SK-N-SH (cell line): Measurements from ENCODE around the gene DDX31. TPM values are rescaled to one million over a fixed set of nuclear protein-coding genes. Genes with fewer than 3 reads are reported as not detected.

Experiments used
- CTCF ChIA-PET: fragments of 300-600, 350-600 bp; formaldehyde crosslinking; extraction: SDS; loops from one replicate; lab custom pipeline; 2021; lab: Yijun Ruan, JAX
- POLR2A ChIA-PET: fragments of 350-600 bp; sonication (Branson Sonifier 250); formaldehyde crosslinking; extraction: SDS; loops from one replicate; lab custom pipeline; 2020; ENCODE audit warnings: antibody characterized with exemption, inconsistent platforms; lab: Yijun Ruan, JAX
- DNase-seq: peaks from one replicate; pipeline ENCODE4 v3.0.0; 2012
- H2AFZ ChIP-seq: fragments of 200-600 bp; sonication (generic); 2 replicates; pipeline ENCODE4 v1.8.1; 2016; ENCODE audit warnings: antibody characterized with exemption, mild to moderate bottlenecking, low read depth
- H3F3A ChIP-seq: fragments of 200-600 bp; sonication (generic); replicated peaks from 2 replicates; pipeline ENCODE3; 2016; ENCODE audit warnings: antibody characterized with exemption, mild to moderate bottlenecking; ENCODE audit not compliant: insufficient read depth
- H3K27ac ChIP-seq, 2 experiments: fragments of 200-500 bp in 1 of 2; fragments of 200-600 bp in 1 of 2; sonication (Bioruptor generic) in 1 of 2; sonication (generic), shearing (Covaris generic) in 1 of 2; 2 replicates each; pipeline versions ENCODE4 v1.5.1 to v1.6.1; 2014 to 2016; ENCODE audit warnings: low read depth in 2 of 2, inconsistent platforms in 1 of 2, low read length in 1 of 2, mild to moderate bottlenecking in 1 of 2, mixed read lengths in 1 of 2
- H3K27me3 ChIP-seq: fragments of 200-600 bp; sonication (generic), shearing (Covaris generic); 2 replicates; pipeline ENCODE4 v1.6.1; 2016; ENCODE audit warnings: mixed run types; ENCODE audit not compliant: insufficient read depth
- H3K36me3 ChIP-seq, 2 experiments: fragments of 200-500 bp in 1 of 2; fragments of 200-600 bp in 1 of 2; sonication (Bioruptor generic) in 1 of 2; sonication (generic) in 1 of 2; replicated peaks in 1 of 2; 2 replicates each; pipeline versions ENCODE3 to v1.5.1; 2014 to 2016; ENCODE audit warnings: low read length in 1 of 2, mild to moderate bottlenecking in 1 of 2; ENCODE audit not compliant: insufficient read depth in 2 of 2, control insufficient read depth in 1 of 2
- H3K4me1 ChIP-seq, 2 experiments: fragments of 200-500 bp in 1 of 2; fragments of 200-600 bp in 1 of 2; sonication (Bioruptor generic) in 1 of 2; sonication (generic), shearing (Covaris generic) in 1 of 2; 2 replicates each; pipeline versions ENCODE4 v1.5.1 to v1.6.1; 2014 to 2016; ENCODE audit warnings: low read depth in 1 of 2, low read length in 1 of 2, mixed run types in 1 of 2; ENCODE audit not compliant: insufficient read depth in 2 of 2, control insufficient read depth in 1 of 2
- H3K4me2 ChIP-seq: fragments of 200-600 bp; sonication (generic), shearing (Covaris generic); 2 replicates; pipeline ENCODE4 v1.6.1; 2017; ENCODE audit warnings: mixed run types
- H3K4me3 ChIP-seq, 2 experiments: fragments of 200-500 bp in 1 of 2; fragments of 200-600 bp in 1 of 2; sonication (Bioruptor generic) in 1 of 2; sonication (generic), shearing (Covaris generic) in 1 of 2; 2 replicates each; pipeline versions ENCODE4 v1.5.1 to v1.8.1; 2014 to 2016; ENCODE audit warnings: low read depth in 2 of 2, inconsistent platforms in 1 of 2, low read length in 1 of 2, mild to moderate bottlenecking in 1 of 2, mixed read lengths in 1 of 2, moderate library complexity in 1 of 2
- H3K79me2 ChIP-seq: fragments of 200-600 bp; sonication (generic); 2 replicates; pipeline ENCODE4 v1.8.1; 2017; ENCODE audit warnings: mild to moderate bottlenecking; ENCODE audit not compliant: insufficient read depth
- H3K9ac ChIP-seq: fragments of 200-600 bp; sonication (generic); 2 replicates; pipeline ENCODE4 v1.6.1; 2017; ENCODE audit warnings: mixed run types
- H3K9me2 ChIP-seq: fragments of 200-600 bp; sonication (generic); 2 replicates; pipeline ENCODE4 v1.6.1; 2017; ENCODE audit warnings: mixed run types
- H3K9me3 ChIP-seq: fragments of 200-600 bp; sonication (generic); 2 replicates; pipeline ENCODE4 v1.6.1; 2017; ENCODE audit warnings: mixed run types, mild to moderate bottlenecking, moderate library complexity
- H4K20me1 ChIP-seq: fragments of 200-600 bp; sonication (generic); 2 replicates; pipeline ENCODE4 v1.6.1; 2017; ENCODE audit warnings: mild to moderate bottlenecking, mixed run types; ENCODE audit not compliant: insufficient read depth
- CHD2 ChIP-seq: fragments of 150-350 bp; IDR thresholded peaks from 2 replicates; pipeline ENCODE4 v1.6.1; 2018; ENCODE audit warnings: low read length; ENCODE audit not compliant: partially characterized antibody
- CTCF ChIP-seq: fragments of 200-600 bp; sonication (generic); IDR thresholded peaks from 2 replicates; pipeline ENCODE4 v1.6.1; 2017; ENCODE audit warnings: antibody characterized with exemption, mild to moderate bottlenecking, moderate library complexity
- ELF1 ChIP-seq: IDR thresholded peaks from 2 replicates; pipeline ENCODE4 v1.4.0; 2012
- FOSL2 ChIP-seq: IDR thresholded peaks from 2 replicates; pipeline ENCODE4 v1.4.0; 2012; ENCODE audit warnings: low read depth, mild to moderate bottlenecking, moderate library complexity, borderline replicate concordance
- GABPA ChIP-seq: IDR thresholded peaks from 2 replicates; pipeline ENCODE4 v1.4.0; 2012; ENCODE audit warnings: low read depth, mild to moderate bottlenecking
- MAX ChIP-seq: IDR thresholded peaks from 2 replicates; pipeline ENCODE4 v1.4.0; 2012; ENCODE audit warnings: low read depth
- MEF2A ChIP-seq: IDR thresholded peaks from 2 replicates; pipeline ENCODE4 v1.4.0; 2012; ENCODE audit warnings: low read depth, borderline replicate concordance
- NFIC ChIP-seq: IDR thresholded peaks from 2 replicates; pipeline ENCODE4 v1.4.0; 2012; ENCODE audit warnings: borderline replicate concordance
- NRF1 ChIP-seq: IDR thresholded peaks from 2 replicates; pipeline ENCODE4 v1.6.1; 2012; ENCODE audit warnings: low read depth, mild to moderate bottlenecking, low read length
- PBX3 ChIP-seq: IDR thresholded peaks from 2 replicates; pipeline ENCODE4; 2012
- POLR2AphosphoS5 ChIP-seq: IDR thresholded peaks from 2 replicates; pipeline ENCODE4 v1.6.1; 2012; ENCODE audit warnings: low read depth, low read length
- RCOR1 ChIP-seq: fragments of 150-350 bp; IDR thresholded peaks from 2 replicates; pipeline ENCODE4 v1.6.1; 2017; ENCODE audit warnings: antibody characterized with exemption, low read length
- SIN3A ChIP-seq: IDR thresholded peaks from 2 replicates; pipeline ENCODE4 v1.6.1; 2012; ENCODE audit warnings: low read depth, mild to moderate bottlenecking, low read length, moderate library complexity, borderline replicate concordance
- TAF1 ChIP-seq: IDR thresholded peaks from 2 replicates; pipeline ENCODE4 v1.6.1; 2012; ENCODE audit warnings: low read depth, mild to moderate bottlenecking, low read length, moderate library complexity, borderline replicate concordance
- TEAD4 ChIP-seq: IDR thresholded peaks from 2 replicates; pipeline ENCODE4 v1.4.0; 2012; ENCODE audit warnings: mild to moderate bottlenecking, borderline replicate concordance; ENCODE audit not compliant: insufficient read depth
- USF1 ChIP-seq: IDR thresholded peaks from 2 replicates; pipeline ENCODE4 v1.4.0; 2012; ENCODE audit warnings: low read depth, borderline replicate concordance
- YY1 ChIP-seq: IDR thresholded peaks from 2 replicates; pipeline ENCODE4 v1.4.0; 2012; ENCODE audit warnings: low read depth, mild to moderate bottlenecking
- WGBS: methylation state at CpG from one replicate; pipeline ENCODE4 v1.1.6; 2017; ENCODE audit warnings: low lambda C conversion rate; 5-methylcytosine and 5-hydroxymethylcytosine counted together
- polyA plus RNA-seq, 3 experiments: library from polyadenylated mRNA; depleted of rRNA; stranded (reverse); fragments of >200 nt; gene quantifications; 2 replicates each; pipeline ENCODE4 v1.2.3, GENCODE V29; 2012

DDX31 gene
- polyA plus RNA-seq, 1 of the 3 experiments (the other 2 are of a cell fraction) = 13.9 TPM

- Histone ChIP-seq H3K27ac (no peak overlapping the region), H3K27me3 (no peaks in the 10 kb centered on the region), H3F3A (peaks cover 6% of the 10 kb centered on the region), H4K20me1 (peaks cover 68% of the 10 kb centered on the region), H3K9me3 (no peaks in the 10 kb centered on the region), H3K4me3 (no peak overlapping the region), H3K9ac (no peak overlapping the region), H3K79me2 (peaks cover 89% of the 10 kb centered on the region), H3K9me2 (no peaks in the 10 kb centered on the region), H3K4me1 (peaks cover 0 to 12% of the 10 kb centered on the region in 2 experiments; a peak in 2 of 4 replicates), H2AFZ (no peak overlapping the region), H3K36me3 (peaks cover 7 to 10% of the 10 kb centered on the region in 2 experiments), H3K4me2 (no peak overlapping the region)
- peak; percentile 53 for DNase-seq
- 71% methylated on average over 6 of the region's 6 CpGs for WGBS
- peak; percentile 37 for TF ChIP-seq CTCF
- TF ChIP-seq RCOR1 = no peak
- TF ChIP-seq ELF1 = no peak
- ChIA-PET CTCF (interaction anchor here (1.1 to 3.6 kb wide), 4 partner anchors 9 to 229 kb away, joined by 3 to 13 read pairs (median 4); no protein-coding TSS in a partner anchor), POLR2A (no interaction called here)
These were observed 3.6 kb upstream of the DDX31 start for GRCh38 chr9:132673355-132673754.

- peaks cover 6% of the 10 kb centered on the region for H3F3A ChIP-seq
- peaks cover 0 to 15% of the 10 kb centered on the region in 2 experiments; a peak in 2 of 4 replicates for H3K4me1 ChIP-seq
- no peak overlapping the region for H3K27ac ChIP-seq
- H3K36me3 ChIP-seq = peaks cover 0 to 4% of the 10 kb centered on the region in 2 experiments
- peak overlapping the region; percentile 97; the same call in 1 of the 2 replicates for H3K4me2 ChIP-seq
- no peak overlapping the region for H3K4me3 ChIP-seq
- H3K27me3 ChIP-seq = no peaks in the 10 kb centered on the region
- ChIA-PET CTCF (interaction anchor here (3.6 kb wide), 1 partner anchor 127 kb away, joined by 13 read pairs; no protein-coding TSS in a partner anchor), POLR2A (interaction anchor here (3.5 kb wide), 1 partner anchor 127 kb away, joined by 32 read pairs; no protein-coding TSS in a partner anchor)
- no peak for DNase-seq
- peaks cover 89% of the 10 kb centered on the region for H3K79me2 ChIP-seq
- H3K9me3 ChIP-seq = no peaks in the 10 kb centered on the region
- H2AFZ ChIP-seq = no peak overlapping the region
- no peak overlapping the region for H3K9ac ChIP-seq
- TF ChIP-seq NRF1 (no peak), POLR2AphosphoS5 (no peak), MEF2A (no peak), FOSL2 (no peak), USF1 (no peak), ELF1 (no peak), RCOR1 (no peak), TEAD4 (no peak), CTCF (no peak), MAX (no peak), SIN3A (no peak), CHD2 (no peak), TAF1 (no peak), YY1 (no peak), NFIC (no peak), PBX3 (no peak), GABPA (no peak)
- H4K20me1 ChIP-seq = peaks cover 61% of the 10 kb centered on the region
- no peaks in the 10 kb centered on the region for H3K9me2 ChIP-seq
- 55% methylated on average over 5 of the region's 5 CpGs for WGBS
These were observed 2.6 kb upstream of the DDX31 start for GRCh38 chr9:132672413-132672690.
